PC-3 (cell line): ENCODE results near the gene MLYCD. TPM values are rescaled to one million over a fixed set of nuclear protein-coding genes. Genes with fewer than 3 reads are reported as not detected.

ENCODE experiments used
- ATAC-seq: fragments of 200-7000 bp; cut with Tn5 transposase; 2 replicates; pipeline ENCODE4 v1.9.1; 2020; ENCODE audit warnings: mild to moderate bottlenecking, moderate library complexity
- BruUV-seq: library from RNA; stranded (reverse); fragments of 400-500 nt; replicated peaks from 2 replicates; lab custom pipeline; 2021; lab: Mats Ljungman, UMichigan
- CTCF ChIA-PET: fragments of 300-600 bp; sonication (Branson Sonifier 250); formaldehyde crosslinking; loops from one replicate; lab custom pipeline; 2022; ENCODE audit warnings: antibody characterized with exemption; lab: Charles Lee
- POLR2A ChIA-PET: fragments of 300-600 bp; sonication (Branson Sonifier 250); formaldehyde crosslinking; loops from one replicate; lab custom pipeline; 2022; ENCODE audit warnings: antibody characterized with exemption; ENCODE audit not compliant: unreplicated experiment; lab: Charles Lee
- DNase-seq: peaks from one replicate; pipeline ENCODE4 v3.0.0-alpha.2; 2015
- H2AFZ ChIP-seq: fragments of 300-600 bp; sonication (generic); 2 replicates; pipeline ENCODE4 v1.6.0; 2016; ENCODE audit warnings: antibody characterized with exemption, low read length
- H3F3A ChIP-seq: fragments of 300-600 bp; sonication (generic); one replicate; pipeline ENCODE4 v1.6.0; 2017; ENCODE audit warnings: antibody characterized with exemption, low read length, control low read depth, mild to moderate bottlenecking; ENCODE audit not compliant: unreplicated experiment
- H3K27ac ChIP-seq: fragments of 300-600 bp; sonication (generic); 2 replicates; pipeline ENCODE4 v1.5.1; 2016; ENCODE audit warnings: mild to moderate bottlenecking, low read length
- H3K27me3 ChIP-seq: fragments of 300-600 bp; sonication (generic); 2 replicates; pipeline ENCODE4 v1.6.1; 2016; ENCODE audit warnings: low read length, mixed read lengths
- H3K36me3 ChIP-seq: fragments of 300-600 bp; sonication (generic); 2 replicates; pipeline ENCODE4 v1.6.1; 2016; ENCODE audit warnings: low read depth, mixed run types, low read length, mixed read lengths
- H3K4me1 ChIP-seq: fragments of 300-600 bp; sonication (generic); 2 replicates; pipeline ENCODE4 v1.5.1; 2016; ENCODE audit warnings: low read length; ENCODE audit not compliant: insufficient read depth
- H3K4me2 ChIP-seq: fragments of 300-600 bp; sonication (generic); 2 replicates; pipeline ENCODE4 v1.6.0; 2016; ENCODE audit warnings: low read length
- H3K4me3 ChIP-seq: fragments of 300-600 bp; sonication (generic); 2 replicates; pipeline ENCODE4 v1.5.1; 2016; ENCODE audit warnings: mild to moderate bottlenecking, low read length, mixed read lengths
- H3K79me2 ChIP-seq: fragments of 300-600 bp; sonication (generic); 2 replicates; pipeline ENCODE4 v1.6.1; 2017; ENCODE audit warnings: low read length, mixed read lengths
- H3K9ac ChIP-seq: fragments of 300-600 bp; sonication (generic); 2 replicates; pipeline ENCODE4 v1.6.0; 2016; ENCODE audit warnings: mild to moderate bottlenecking, low read length
- H3K9me2 ChIP-seq: fragments of 300-600 bp; sonication (generic); replicated peaks from 2 replicates; pipeline ENCODE4 v1.6.1; 2016; ENCODE audit warnings: mixed run types, low read length, mixed read lengths
- H3K9me3 ChIP-seq: fragments of 300-600 bp; sonication (generic); 2 replicates; pipeline ENCODE4 v1.6.1; 2016; ENCODE audit warnings: low read length, mixed read lengths
- H4K20me1 ChIP-seq: fragments of 300-600 bp; sonication (generic); 2 replicates; pipeline ENCODE4 v1.6.1; 2016; ENCODE audit warnings: low read length, mixed read lengths
- EZH2 ChIP-seq: fragments of 300-600 bp; sonication (generic); IDR thresholded peaks from one replicate; pipeline ENCODE4 v1.6.1; 2017; ENCODE audit warnings: antibody characterized with exemption, mild to moderate bottlenecking, low read length; ENCODE audit not compliant: unreplicated experiment
- EZH2phosphoT487 ChIP-seq: fragments of 300-600 bp; sonication (generic); IDR thresholded peaks from 2 replicates; pipeline ENCODE4 v1.6.1; 2018; ENCODE audit warnings: mild to moderate bottlenecking, antibody characterized with exemption, low read length, borderline replicate concordance
- intact Hi-C: fragments of 100-400 bp; cut with micrococcal nuclease; formaldehyde crosslinking; loops from 2 replicates; pipeline ENCODE4 v1.9.0; 2023
- total RNA-seq: library from RNA; depleted of rRNA; stranded (reverse); fragments of >200 nt; gene quantifications from 2 replicates; pipeline ENCODE4 v1.2.3, GENCODE V29; 2014
- TF ChIP-seq, protein P1 (sequence below): fragments of 300-600 bp; sonication (generic); conservative IDR thresholded peaks from 2 replicates; pipeline ENCODE4 v1.5.1; 2017; ENCODE audit warnings: antibody characterized with exemption, low read depth, mild to moderate bottlenecking, low read length

MLYCD gene
- total RNA-seq, 1 experiment from 2014 or later = 0.95 TPM

DNA sequence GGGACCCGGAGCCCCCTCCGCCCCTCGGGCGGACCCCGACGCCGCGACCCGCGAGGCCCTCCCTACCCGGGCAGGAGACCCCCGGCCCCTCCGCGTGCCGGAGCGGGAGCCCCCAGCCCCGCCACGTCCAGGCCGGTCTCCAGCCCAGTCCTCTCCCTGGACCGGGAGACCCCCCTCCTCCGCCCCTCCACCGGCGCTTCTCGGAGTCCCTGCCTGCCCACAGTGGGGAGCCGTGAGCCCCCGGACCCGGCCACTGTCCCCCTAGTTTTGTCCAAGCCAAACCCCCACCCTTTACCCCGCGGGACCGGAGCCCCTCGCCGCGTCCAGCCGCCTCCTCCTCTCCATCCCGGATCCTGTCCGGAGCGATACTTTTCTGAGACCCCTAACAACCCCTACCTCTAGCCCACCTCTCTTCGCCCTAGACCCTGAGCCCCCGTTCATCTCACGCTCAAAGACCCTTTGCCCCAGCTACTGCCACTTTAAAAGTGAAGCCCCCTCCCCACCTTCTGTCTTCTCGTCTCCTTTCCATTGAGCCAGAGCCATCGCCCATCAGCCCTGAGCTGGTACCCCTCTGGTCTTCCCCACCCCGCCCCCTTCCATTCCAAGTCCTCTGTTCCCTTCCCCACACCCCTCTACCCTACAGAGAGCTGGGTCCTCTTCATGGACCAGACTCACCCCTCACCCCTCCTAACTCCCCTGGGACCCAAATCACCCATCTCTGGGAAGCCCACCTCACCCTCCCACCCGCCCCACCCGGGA is 70.2 kb downstream of the MLYCD start:
- DNase-seq = no peak
- H3K27ac ChIP-seq = no peak overlapping the region
- no TSS peak for BruUV-seq
- CTCF ChIA-PET = no interaction called here
- intact Hi-C loops = loop anchor here (1.0 kb wide), 1 partner anchor 75 kb away; no protein-coding TSS in a partner anchor
- H3K4me1 ChIP-seq = no peaks in the 10 kb centered on the region
- no peaks in the 10 kb centered on the region for H3K79me2 ChIP-seq
- H3K4me2 ChIP-seq = no peak overlapping the region
- no peak overlapping the region for H2AFZ ChIP-seq
- H3K27me3 ChIP-seq = no peaks in the 10 kb centered on the region
- no peaks in the 10 kb centered on the region for H4K20me1 ChIP-seq
- no peak overlapping the region for H3K4me3 ChIP-seq
- no peaks in the 10 kb centered on the region for H3K9me3 ChIP-seq
- no peaks in the 10 kb centered on the region for H3K36me3 ChIP-seq
- POLR2A ChIA-PET = no interaction called here
- H3K9ac ChIP-seq = no peak overlapping the region
- TF ChIP-seq, protein P1, sequence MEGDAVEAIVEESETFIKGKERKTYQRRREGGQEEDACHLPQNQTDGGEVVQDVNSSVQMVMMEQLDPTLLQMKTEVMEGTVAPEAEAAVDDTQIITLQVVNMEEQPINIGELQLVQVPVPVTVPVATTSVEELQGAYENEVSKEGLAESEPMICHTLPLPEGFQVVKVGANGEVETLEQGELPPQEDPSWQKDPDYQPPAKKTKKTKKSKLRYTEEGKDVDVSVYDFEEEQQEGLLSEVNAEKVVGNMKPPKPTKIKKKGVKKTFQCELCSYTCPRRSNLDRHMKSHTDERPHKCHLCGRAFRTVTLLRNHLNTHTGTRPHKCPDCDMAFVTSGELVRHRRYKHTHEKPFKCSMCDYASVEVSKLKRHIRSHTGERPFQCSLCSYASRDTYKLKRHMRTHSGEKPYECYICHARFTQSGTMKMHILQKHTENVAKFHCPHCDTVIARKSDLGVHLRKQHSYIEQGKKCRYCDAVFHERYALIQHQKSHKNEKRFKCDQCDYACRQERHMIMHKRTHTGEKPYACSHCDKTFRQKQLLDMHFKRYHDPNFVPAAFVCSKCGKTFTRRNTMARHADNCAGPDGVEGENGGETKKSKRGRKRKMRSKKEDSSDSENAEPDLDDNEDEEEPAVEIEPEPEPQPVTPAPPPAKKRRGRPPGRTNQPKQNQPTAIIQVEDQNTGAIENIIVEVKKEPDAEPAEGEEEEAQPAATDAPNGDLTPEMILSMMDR = no peak
- TF ChIP-seq EZH2phosphoT487 (no peak), EZH2 (no peak)
- H3F3A ChIP-seq = no peaks in the 10 kb centered on the region
- H3K9me2 ChIP-seq = no peaks in the 10 kb centered on the region
- no peak for ATAC-seq

DNA sequence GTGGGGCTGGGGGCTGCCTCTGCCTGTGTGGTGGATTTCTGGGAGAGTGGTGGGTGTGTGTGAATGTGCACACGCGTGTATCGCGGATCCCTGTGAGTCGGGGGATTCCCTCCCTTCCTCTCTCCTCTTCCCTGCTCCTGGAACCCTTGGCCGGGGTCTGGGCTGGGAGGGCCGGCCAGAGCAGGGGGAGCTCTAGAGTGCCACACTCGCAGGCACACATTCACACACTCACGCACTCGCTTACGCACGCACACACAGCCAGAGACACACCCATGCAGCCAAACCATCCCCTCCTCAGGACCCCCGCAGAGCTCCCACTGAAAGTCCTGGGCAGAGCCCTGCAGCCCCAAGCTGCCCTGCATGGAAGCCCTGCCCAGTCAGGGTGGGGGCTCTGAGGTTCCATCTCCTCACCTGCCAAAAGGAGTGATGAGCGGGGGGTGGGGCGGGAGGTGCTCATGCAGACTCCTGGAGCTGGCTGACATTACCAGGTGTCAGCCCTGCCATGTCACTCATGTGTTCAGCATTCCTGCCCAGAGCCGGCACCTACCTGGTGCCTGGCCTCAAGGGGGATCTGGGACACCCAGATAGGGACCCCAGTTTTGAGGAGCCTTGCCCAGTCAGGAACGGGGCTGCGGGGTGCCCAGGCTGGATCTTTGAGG is 71.0 kb downstream of the MLYCD start:
- Histone ChIP-seq H3K4me3 (no peak overlapping the region), H3K27me3 (no peaks in the 10 kb centered on the region), H3K27ac (no peak overlapping the region), H3F3A (no peaks in the 10 kb centered on the region), H3K36me3 (no peaks in the 10 kb centered on the region), H3K4me1 (no peaks in the 10 kb centered on the region), H3K9me2 (no peaks in the 10 kb centered on the region), H3K79me2 (no peaks in the 10 kb centered on the region), H2AFZ (no peak overlapping the region), H3K4me2 (no peak overlapping the region), H4K20me1 (no peaks in the 10 kb centered on the region), H3K9me3 (no peaks in the 10 kb centered on the region), H3K9ac (no peak overlapping the region)
- ATAC-seq (no peak), DNase-seq (no peak)
- CTCF ChIA-PET = no interaction called here
- intact Hi-C loops = no loop called here
- TF ChIP-seq EZH2 (no peak), EZH2phosphoT487 (no peak)
- BruUV-seq = no TSS peak
- POLR2A ChIA-PET = no interaction called here

DNA sequence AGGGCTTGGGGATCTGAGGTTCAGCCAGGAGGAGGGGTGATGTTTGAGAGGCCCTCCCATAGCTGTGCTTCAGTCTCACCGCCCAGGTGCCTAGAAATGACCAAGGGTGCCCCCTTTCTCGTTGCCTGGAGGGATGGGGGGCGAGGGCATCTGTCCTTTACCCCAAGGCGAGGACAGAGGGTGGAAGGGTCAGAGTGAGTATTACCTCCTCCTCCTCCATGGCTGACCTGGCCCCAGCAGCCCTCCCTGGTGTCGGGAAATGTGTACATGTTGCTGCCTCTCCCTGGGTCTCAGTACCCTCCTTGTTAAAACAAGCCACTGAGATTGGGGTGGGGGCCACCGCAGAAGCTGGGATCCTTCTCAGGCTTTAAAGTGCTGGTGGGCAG is 71.5 kb downstream of the MLYCD start:
- TF ChIP-seq EZH2 = no peak
- TF ChIP-seq EZH2phosphoT487 = no peak
- TF ChIP-seq, protein P1 = no peak
- Histone ChIP-seq H3K9me2 (no peaks in the 10 kb centered on the region), H3K4me2 (no peak overlapping the region), H3K4me1 (no peaks in the 10 kb centered on the region), H4K20me1 (no peaks in the 10 kb centered on the region), H3K4me3 (no peak overlapping the region), H3K9me3 (no peaks in the 10 kb centered on the region), H3K27me3 (no peaks in the 10 kb centered on the region), H3K36me3 (no peaks in the 10 kb centered on the region), H3F3A (no peaks in the 10 kb centered on the region), H2AFZ (no peak overlapping the region), H3K79me2 (no peaks in the 10 kb centered on the region), H3K9ac (no peak overlapping the region), H3K27ac (no peak overlapping the region)
- no peak for ATAC-seq
- no TSS peak for BruUV-seq
- no peak for DNase-seq
- ChIA-PET POLR2A (no interaction called here), CTCF (no interaction called here)
- intact Hi-C loops = no loop called here
